GM19025 (cell line): ENCODE results near the gene SDHAF2.
"Not testable (repeated sequence)": the region's sequence is repeated elsewhere in the genome, so short reads cannot be mapped to it uniquely, and the experiment has no call there.

Source experiments
- ATAC-seq: cut with Tn5 transposase; IDR thresholded peaks from one replicate; pipeline ENCODE4 v1.9.1; 2021; ENCODE audit warnings: mild to moderate bottlenecking, low read depth, moderate library complexity; ENCODE audit not compliant: unreplicated experiment

Gene SDHAF2

GRCh38 chr11:61474013-61474643 lies 44.2 kb downstream of the SDHAF2 start:
- no peak for ATAC-seq

DNA sequence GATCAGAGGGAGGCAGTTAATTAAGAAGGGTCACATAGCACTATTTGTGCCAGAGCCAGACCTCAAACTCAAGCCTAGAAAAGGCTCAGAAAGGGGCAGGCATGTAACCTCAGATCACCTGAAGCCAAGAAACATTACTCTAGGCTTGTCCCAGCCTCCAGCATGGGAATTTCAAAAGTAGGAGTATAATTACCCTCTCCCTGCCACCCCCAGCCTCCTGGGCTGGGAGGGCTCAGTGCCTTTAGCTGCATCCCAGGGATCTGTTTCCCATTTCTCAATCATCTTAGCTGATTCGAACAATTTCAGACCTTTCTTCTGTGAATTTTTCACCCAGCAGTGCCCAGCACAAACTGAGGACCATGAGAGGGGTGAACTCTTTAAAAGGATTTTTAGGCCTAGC lies 45.5 kb downstream of the SDHAF2 start:
- ATAC-seq = no peak

DNA sequence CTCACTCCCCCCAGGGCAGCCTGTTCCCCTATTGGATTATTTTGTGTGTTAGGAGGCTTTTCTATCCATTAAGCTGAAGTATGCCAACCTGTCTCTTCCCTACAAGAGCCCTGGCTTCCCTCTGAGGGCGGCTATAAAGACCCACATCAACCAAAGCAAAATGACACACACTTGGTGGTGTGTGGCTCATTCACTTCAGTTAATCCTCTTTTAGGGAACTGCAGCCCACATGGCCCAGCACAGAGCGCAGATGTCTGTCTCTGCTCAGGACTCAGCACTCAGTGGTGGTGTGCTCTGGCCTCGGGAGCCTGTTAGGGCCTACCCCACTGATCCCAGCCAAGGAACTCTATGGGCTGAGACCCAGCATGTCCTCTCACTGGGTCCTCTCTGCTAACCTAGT lies 46.4 kb downstream of the SDHAF2 start:
- no peak for ATAC-seq

DNA sequence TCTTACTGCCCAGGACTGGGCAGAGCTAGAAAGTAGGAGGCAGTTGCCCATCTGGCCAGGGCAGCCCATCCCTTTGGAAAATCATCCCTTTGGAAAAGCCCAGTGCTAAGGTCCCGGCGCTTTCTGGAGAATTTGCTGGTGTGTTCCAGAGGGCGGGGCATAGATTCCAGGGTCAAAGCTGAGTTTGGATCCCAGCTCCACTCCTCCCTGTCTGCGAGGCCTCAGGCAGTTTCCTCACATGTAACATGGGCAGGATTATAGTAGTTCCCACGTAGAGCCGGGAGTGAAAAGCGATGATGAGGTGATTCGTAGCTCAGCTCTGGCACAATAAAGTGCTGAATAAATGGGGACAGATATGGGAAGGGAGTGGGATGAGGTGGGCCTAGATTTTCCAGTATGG lies 47.2 kb downstream of the SDHAF2 start:
- no peak for ATAC-seq

- ATAC-seq = no peak
Measured at GRCh38 chr11:61477727-61478148, 47.8 kb downstream of the SDHAF2 start.

DNA sequence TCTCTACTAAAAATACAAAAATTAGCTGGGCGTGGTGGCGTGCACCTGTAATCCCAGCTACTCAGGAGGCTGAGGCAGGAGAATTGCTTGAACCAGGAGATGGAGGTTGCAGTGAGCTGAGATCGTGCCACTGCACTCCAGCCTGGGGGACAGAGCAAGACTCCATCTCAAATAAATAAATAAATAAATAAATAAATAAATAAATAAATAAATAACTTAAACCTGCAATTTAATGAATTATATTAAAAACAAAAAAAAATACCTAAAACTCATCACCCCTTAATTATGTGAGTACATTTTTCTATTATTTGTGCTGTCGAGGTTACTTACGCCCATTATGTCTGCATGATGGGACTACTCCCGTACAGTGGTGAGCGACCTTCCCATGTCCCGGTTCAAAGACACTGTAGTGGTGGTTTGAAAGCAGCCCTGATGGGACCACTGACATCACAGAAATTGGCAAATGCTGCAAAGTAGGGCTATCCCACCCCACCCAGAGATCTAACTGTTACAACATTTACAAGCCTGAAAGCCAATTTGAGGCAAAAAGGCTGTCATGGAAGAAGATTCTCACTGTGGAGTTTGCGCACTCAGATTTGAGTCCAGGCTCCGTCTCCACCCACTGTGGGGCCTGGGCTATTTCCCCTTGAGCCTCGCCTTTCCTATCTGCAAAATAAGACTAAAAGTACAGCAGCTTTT lies 49.6 kb downstream of the SDHAF2 start:
- ATAC-seq = not testable (repeated sequence)

GRCh38 chr11:61480261-61480993 lies 50.5 kb downstream of the SDHAF2 start:
- ATAC-seq = no peak

DNA sequence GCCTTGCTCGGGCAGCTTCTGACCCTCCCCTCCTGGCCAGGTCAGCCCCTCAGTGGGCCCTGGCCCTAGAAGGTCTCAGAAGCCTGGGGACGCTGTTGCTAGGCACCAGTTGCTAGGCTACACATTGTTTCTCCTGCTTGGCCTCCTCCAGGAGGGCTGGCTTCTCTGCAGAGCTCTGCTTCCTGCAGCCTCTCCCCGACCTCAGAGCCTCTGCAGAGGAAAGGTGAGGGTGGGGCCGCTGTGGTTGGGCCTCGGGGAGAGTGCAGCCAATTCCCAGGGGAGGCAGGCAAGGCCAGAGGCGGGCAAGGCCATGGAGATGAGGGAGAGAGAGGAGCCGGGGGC lies 51.0 kb downstream of the SDHAF2 start:
- ATAC-seq = no peak

DNA sequence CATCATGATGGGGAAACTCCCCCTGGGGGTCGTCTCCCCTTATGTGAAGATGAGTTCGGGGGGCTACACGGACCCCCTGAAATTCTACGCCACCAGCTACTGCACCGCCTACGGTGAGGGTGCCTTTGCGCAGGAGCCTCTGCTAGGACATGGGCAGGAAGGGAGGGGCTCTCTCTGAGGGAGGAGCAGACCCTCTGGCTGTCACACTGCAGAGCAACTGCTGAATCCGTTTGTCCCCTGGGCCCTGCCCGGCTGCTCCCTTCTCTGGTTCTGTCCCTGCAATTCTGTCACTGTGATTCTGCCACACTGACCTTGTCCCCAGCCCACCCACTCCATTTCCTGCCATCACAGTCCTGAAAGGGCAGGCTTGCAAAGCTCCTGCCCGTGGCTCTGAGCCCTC lies 51.9 kb downstream of the SDHAF2 start:
- ATAC-seq = no peak

DNA sequence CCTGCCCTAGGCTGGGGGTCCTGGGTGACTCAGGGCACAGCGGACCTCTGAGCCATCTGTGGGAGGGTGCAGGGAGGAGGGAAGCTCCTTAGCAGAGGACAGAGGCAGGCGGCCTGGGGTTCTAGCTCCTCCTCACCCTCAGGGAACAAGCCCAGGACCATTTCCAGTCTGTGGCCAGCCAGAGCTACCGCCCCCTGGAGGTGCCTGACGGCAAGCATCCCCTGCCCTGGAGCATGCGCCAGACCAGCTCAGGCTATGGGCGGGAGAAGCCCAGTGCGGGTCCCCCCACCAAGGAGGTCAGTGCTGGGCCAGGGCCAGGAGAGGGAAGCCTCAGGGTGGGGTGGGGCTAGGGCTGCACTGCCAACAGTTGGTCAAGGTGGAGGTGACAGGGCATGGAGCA lies 52.6 kb downstream of the SDHAF2 start:
- ATAC-seq = no peak

DNA sequence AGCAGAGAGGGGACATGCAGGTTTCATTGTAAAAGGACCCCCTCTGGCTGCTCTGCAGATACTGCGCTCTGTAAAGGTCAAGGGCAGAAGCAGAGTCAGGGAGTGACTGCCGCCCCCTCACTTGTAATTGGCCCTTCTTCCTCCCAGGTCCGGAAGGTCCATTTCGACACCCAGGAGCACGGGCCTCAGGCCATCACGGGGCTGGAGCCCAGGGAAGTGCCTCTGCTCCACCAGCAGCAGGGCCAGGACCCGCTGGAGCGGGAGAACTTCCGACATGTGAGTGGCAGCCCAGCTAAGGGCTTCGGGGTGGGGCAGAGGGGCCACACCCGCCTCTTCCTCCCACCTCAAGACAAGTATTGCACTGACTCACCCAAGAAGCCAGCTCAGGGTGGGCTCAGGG lies 54.6 kb downstream of the SDHAF2 start:
- ATAC-seq = no peak

DNA sequence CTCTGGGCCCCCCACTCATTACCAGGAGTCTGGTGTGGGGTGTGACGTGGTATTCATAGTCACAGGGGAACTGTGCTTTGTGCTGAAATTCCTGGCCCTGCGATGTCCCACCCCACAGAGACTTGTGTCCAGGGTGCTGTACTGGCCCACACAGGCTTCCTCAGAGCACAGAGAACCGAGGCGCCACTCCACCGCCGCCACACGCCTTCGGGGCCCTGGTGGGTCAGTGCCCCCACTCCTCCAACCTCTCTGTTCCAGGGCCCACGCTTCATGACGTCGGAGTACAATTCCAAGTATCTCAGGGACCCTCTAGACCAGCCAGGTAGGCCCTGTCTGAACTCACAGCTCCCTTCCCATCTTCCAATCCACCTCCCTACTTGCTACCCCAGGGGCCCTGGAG lies 55.2 kb downstream of the SDHAF2 start:
- no peak for ATAC-seq

DNA sequence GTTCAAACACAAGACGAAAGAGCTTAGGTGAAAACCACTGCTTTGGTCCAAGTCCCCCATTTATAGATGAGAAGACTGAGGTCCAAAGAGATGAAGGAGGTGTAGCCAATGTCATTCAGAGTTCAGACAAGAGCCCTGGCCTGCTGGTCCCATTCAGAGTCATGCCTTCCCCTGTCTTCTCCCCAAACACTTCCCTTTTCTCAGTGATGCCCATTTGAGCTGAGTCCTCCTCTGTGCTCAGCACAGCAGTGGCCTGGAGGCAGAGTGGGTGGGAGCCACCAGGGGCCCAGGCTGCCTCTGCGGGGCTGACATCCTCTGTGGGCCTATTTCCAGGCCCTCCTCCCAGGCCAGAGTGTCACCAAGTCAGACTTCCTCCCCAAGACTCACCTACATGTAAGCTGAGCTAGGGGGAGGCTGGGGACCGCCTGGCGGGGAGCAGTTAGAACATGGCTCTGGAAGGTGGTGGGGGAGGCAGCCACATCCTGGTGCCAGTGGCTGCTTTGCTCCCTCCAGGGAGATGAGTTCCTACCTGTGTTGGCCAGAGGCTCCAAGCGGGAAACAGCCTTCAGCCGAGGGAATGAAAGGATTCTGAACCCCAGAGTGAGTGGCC lies 56.2 kb downstream of the SDHAF2 start:
- no peak for ATAC-seq

GRCh38 chr11:61486779-61487178 lies 56.9 kb downstream of the SDHAF2 start:
- ATAC-seq = no peak

GRCh38 chr11:61487342-61488025 lies 57.6 kb downstream of the SDHAF2 start:
- ATAC-seq = no peak

- ATAC-seq = no peak
Measured at GRCh38 chr11:61488651-61489291, 58.8 kb downstream of the SDHAF2 start.

DNA sequence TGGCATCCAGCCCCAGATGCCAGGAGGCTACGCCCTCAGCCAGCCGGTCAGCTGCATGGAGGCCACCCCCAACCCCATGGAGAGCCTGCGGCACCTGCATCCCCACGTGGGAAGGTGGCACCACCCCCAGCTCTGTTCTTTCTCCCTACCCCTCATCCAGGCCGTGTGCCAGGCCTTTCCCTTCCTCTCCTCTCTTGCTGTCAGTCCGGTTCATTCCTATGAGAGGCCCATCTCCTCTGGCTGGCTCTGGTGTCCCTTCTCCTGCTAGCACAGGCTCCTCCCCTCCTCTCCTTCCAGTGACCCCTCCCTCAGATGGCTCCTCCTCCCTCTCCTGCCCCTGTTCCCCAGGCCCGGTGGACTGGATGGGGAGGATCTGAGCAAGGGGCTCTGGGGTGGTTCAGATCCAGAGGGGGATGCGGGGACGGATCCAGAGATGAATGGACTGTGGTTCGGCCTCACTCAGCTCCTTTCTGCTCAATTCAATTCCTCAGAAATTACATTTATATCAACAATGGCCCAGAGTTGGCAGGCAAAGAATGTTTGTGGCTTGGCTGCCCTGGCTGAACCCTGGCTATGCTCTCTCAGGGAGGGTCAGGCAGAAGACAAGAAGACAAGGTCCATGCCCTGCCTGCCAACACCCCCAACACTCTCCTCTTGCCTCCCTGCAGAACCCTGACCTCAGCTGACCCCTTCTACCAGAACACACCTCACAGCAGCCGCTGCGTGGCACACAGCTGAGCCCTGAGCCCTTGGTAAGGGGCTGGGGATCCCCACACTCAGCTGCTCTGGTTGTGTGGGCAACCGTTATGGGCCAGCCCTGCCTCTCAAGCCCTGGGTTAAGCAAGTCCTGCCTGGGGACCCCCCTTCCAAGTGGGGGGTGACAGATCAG lies 60.2 kb downstream of the SDHAF2 start:
- ATAC-seq = no peak

DNA sequence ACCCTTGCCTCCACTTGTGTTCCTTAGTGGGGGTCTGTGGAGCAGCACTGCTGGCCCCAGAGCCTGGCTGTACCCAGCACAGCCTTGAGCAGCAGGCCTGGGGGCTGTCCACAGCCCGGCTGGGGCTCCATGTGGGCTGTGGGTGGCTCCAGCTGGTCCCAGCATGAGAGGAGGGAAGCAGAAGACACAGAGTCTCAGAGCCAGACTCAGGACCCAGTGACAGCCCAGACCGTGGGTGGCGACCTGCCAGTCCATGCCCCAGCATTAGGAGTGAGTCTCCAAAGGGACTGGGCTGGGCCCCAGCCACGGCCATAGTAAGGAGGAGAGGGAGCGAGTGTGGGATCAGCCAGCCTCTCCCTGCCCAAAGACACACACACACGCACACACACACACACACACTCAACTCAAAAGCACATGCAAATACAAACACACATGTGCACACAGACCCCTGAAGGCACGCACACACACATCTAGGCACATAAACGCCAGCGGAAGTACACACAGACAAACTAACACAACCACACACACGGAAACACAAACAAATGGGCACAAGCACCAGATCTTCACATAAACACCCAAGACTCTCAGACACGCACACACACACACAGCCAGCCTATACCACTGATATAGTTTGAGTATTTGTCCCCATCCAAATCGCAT lies 61.9 kb downstream of the SDHAF2 start:
- ATAC-seq = no peak

- ATAC-seq = no peak
Measured at GRCh38 chr11:61494381-61494961, 64.5 kb downstream of the SDHAF2 start.
